HG03280 (cell line): ENCODE data around the gene ARCN1.
"Not testable (repeated sequence)": the region's sequence is repeated elsewhere in the genome, so short reads cannot be mapped to it uniquely, and the experiment has no call there.

ENCODE experiments used
- ATAC-seq: cut with Tn5 transposase; IDR thresholded peaks from one replicate; pipeline ENCODE4 v1.9.1; 2021; ENCODE audit warnings: mild to moderate bottlenecking, moderate library complexity; ENCODE audit not compliant: unreplicated experiment

Gene ARCN1

DNA sequence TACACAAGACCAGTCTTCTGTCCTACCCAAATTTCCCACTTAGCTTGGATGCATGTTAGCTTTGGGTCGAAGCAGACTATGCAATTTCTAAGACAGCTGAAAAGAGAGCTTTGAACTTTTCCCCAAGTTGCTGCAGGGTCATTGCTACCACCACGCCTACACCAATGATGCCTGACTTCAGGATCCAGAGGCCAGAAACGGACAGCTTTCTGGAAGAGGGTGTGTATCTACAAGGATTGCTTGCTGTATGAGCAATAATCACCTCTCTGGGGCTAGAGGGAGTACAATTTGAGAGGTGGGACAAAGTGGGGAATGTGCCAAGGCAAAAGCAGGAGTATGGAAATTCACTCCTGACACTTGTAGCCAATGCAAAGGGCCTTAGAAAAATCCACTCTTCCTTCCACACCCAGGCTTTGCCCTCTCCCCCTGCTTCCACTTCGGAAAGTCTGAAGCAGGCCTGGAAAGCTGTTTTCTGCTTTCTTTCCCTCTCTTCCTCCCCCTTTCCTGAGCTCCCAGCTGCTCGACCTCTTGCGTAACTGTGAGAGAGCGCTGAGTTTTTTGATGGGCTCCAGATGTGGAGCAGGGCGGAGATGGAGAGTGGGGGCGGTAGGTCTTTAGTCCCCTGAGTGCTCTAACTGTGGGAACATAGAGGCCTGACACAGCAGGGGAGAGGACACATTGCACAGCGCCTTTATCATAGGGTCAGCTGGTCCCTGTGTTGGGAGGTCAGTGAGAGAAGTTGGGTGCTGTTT is 33.1 kb downstream of the ARCN1 start:
- ATAC-seq = no peak

DNA sequence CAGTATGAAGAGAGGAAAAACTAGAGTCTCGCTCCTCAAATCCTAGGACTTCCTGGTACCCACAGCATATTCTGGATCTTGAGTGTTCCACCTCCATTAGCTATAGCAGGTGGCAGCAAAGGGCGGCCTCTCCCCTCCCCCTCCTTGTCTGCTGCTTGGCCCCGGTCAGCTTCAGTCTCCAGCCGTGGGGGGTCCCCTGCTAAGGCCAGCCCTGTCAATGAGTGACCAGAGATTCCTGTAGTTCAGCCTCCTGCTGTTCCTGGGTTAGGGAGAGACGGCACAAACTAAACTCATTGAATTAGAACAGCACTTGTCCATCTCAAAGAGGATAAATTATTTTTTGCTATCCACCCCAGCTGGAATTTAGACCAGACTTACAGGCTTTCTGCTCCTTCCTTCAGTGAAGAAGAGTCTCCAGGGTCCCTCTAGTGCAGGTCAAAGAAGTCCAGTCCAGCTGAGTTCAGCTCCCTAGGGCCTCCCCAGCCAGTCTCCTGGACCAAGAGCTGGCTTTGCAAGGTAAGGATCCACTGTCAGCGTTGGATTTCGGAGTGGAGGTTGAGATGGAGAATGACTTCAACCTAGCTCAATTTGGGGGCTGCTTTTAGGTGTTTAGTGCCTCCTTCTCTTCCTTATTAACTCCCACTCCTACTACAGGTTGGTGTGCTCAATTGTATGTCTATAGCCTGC is 34.1 kb downstream of the ARCN1 start:
- ATAC-seq = no peak

DNA sequence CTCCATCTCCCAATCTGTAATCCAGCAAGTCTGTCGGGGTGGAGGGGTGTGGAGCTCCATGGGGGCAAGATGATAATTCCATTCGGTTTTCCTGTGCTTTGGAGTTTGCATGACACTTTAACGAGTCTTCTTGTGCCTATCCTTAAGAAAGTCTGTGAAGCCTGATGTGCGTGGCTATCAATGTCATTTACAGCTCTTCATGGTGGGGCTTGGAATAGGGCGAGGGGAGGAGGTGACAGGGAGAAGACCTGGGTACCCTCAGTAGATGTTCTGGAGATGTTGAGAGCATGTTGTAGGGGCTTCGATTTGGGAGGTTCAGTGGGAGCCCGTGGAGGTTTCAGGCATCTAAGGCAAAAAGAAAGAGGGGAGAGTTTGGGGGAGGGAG is 34.6 kb downstream of the ARCN1 start:
- no peak for ATAC-seq

DNA sequence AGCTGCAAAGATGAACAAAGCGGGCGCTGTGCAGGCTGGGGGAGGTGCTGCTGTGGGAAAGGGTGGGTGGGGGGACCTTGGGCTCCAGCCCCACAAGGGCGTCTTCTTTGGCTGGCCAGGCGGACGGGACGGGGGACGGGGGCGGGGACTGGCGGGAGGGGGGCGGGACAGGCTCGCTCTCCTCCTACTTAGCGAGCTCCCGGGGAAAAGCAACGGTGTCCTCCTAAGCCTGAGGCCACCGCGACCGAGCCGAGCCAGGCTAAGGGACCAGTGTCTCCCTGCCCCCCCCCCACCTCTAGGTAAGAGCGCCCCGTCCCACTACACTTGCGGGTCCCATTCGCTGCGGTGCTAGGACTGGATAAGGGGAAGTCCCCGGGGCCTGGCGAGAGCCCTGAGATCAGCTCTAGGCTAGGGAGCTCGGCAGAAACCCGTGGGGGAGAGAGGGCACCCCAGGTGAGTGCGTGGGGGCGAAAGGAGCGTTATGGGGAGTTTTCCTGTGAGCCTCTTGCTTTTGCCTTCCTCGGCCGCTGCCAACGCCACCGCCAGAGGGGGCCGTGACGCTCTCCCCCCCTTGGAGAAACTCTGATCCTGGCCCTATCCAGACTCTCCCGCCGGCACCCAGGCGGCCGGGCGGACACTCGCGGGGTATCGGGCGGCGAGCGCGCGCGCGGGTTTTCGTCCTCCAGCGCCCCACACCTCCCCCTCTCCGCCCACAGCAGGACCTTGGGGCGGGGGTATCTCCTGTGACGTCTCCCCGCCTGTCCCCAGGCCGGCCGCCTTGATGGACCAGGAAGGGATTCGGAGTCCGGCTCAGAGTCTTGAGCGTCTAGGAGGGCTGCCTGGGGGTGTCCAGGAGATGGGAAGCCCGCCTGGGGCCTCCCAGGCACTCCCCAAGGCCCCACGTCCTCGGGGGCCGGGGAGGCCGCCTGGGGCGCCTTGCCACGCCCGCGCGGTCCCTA is 35.5 kb downstream of the ARCN1 start, which contains the start of gene PHLDB1:
TSS of gene PHLDB1 (plus strand) at position 215 of the 959 bp plus-strand sequence. CDS start 6,222 bp downstream, outside the sequence.
- ATAC-seq = no peak

DNA sequence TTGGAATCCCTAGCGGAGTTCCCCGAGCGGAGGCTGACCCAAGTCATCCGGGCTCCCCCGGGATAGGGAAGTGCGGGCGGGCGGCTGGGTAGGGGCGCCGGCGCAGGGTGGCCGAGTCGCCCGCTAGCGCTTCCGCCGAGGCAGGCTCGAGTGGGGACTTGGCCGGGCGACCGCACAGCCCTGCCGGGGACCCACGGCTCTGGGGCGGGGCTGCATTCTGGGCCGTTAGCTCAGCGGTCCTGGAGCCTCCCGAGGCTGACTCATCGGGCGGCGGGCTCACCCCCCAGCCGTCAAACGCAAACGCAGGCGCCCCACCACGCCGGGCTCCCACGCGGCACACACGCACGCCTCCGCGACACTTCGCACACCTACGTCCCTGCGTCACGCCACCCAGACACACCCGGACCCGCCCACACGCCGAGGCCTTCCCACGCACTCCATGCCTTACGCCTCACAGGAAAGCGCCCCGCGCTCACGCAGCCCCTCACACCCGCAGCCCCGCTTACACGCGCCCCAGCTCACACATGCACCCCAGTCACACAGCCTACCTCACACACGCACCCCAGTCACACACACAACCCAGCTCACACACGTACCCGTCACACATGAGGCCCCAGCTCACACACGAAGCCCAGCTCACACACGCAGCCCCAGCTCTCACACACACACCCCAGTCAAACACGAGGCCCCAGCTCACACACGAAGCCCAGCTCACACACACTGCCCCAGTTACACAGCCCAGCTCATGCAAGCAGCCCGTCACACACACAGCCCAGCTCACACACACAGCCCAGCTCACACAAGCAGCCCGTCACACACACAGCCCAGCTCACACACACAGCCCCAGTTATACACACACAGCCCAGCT is 36.4 kb downstream of the ARCN1 start:
- ATAC-seq = no peak

DNA sequence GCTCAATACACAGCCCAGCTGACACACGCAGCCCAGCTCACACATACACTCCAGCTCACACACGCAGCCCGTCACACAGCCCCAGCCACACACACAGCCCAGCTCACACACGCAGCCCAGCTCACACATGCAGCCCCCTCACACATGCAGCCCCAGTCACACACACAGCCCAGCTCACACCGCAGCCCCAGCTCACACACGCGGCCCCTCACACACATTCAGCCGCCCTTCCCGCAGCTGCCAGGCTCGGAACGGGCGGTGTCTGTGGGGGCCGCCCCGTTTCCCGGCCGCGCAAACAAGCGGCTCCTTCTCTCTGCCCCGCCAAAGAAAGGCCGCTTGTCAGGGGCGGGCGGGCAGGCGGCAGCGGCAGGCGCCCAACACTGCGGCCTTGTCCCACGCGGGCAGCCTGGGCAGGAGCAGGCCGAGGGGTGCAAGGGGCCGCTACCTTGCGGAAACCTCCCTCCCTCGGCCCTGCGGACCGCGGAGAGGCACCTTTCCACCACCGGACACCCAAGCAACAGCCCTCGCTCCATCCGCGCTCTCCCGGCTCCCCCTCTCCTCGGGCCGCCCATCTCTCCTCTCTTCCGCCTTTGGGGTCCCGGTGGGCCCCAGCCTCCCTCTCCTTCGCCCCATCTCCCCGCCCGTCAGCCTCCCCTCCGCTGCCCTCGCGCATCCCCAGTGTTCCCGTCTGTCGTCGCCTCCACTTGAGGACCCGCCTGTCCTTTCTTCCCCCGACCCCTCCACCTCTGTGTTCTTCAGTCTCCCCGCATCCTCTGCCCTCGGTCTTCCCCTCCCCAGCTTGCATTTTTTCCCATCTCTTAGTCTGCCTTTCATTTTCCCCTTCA is 37.4 kb downstream of the ARCN1 start:
- ATAC-seq = no peak

DNA sequence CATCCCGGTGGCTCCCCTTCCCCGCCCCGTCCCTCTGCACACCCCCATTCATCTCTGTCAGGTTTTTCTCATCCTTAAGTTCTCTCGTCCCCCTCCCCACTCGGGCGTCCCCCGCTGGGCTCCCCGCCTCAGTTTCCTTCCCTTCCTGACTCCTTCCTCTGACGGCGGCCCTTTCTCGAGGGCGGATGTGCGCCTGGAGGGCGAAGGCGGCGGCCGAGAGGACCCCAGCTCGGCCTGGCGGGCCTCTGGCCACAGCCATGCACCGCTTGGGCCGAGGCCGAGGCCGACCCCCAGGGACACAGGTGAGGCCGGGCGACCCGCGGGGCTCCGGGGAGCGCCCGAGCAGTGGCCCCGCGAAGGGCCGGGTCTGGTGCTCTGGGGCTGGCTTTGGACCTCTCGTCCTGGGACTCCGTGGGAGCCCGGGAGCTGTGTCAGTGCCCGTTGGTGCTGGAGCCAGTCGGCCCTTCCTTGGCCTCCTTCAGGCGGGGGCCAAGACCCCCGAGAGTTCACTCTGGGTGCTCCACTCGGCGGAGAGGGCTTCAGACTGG is 38.1 kb downstream of the ARCN1 start:
- no peak for ATAC-seq

DNA sequence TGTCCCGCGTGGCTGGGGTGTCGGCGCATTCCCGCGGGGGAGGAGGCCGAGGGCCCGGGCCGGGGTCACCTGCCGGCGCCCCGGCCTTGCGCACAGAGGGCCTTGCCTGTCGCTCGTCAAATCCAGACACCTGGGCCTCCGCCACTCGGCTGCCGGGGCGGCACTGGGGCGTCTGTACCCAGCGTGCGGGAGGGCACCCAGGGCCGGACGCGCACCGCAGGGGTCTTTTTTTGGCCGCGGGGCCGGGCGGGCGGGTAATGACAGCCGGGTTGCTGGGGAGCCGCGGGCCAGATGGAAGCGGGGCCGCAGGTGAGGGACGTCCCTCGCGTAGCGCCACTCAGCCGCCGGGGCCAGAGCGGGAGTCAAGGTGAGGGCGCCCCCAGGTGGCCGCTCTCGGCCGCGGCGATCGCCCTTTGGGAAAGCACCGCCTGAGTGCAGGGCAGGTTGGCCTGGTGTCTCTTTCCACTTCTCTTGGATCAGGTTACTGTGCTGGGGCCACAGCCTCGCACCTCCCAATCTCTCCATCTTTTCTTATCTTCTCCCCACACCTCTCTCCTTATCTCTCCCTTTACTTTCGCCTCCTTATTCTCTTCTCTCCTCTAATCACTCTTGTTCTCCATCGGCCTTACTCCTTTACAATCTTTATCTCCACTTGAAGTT is 38.7 kb downstream of the ARCN1 start:
- peak; percentile 55 for ATAC-seq

DNA sequence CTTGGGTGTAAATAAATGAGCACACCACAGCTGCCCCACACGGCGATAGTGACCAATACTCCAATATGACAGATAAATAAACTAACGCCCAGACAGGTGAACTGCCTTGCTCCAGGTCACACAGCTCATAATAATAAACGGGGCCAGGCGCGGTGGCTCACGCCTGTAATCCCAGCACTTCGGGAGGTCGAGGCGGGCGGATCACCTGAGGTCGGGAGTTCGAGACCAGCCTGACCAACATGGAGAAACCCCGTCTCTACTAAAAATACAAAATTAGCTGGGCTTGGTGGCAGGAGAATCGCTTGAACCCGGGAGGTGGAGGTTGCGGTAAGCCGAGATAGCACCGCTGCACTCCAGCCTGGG is 39.2 kb downstream of the ARCN1 start:
- ATAC-seq = not testable (repeated sequence)

DNA sequence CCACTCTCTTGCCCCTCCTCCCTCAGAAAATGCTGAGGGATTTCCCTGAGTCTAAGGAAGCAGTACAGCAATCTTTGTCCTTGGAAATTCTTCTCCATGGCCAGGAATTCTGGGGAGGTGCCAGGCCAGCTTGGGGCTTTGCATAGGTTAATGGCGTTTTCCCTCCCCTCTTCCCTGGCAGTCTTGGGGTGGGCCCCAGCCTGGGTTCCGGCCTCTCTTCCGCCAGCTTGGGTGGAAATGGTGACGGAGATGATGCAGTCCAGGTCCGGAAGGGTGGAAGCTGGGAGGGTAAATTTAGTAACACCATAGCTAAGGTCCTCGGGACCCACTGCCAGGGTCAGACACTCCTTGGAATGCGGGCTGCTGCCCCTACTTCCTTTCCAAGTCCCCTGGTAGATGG is 40.2 kb downstream of the ARCN1 start:
- no peak for ATAC-seq

DNA sequence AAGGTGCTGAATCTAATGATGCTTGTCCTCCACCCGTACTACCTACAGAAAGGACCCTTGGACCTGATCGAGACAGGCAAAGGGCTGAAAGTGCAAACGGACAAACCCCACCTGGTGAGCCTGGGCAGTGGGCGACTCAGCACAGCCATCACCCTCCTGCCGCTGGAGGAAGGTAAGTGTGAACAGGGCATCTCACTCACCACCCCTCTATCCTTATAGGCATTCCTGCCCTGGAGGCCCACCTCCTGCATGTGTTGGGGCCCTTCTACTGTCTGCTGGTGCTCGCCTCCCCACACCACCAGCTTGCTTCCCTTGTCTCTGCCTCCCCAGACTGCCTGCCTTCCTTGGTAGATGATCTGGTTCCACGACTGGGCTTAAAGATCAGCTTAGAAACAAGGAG is 42.3 kb downstream of the ARCN1 start:
- ATAC-seq = no peak

DNA sequence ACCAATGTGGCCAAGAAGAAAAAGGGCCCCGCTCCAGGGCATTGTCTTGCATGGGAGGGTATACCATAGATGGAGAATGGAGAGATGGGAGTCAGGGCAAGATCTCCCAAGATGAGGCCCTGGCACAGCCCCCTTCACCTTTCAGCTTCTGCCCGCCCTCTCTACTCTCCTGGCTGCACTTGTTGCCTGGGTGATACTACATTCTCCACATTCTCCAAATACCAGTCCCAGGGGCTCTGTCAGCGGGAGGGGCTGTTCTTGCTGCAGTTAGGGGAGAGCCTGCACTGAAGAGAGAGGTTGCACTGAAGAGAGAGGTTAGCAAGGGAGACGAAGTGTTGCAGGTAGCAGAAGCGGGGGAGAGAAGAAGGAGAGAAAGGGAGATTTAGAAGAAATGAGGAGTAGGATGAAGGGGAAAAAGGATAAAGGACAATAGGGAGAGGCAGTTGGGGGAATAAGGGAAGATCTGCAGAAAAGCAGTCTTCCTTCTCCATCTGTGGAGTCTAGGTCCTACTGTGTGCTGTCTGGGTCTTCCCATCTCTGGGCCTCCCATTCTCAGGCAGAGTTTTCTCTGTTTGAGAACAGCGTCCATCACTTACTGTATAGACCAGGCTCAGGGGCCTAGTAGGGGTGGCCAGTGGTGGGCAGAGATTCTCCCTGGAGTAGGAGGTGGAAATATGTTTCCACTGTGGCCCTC is 43.2 kb downstream of the ARCN1 start:
- ATAC-seq = no peak

DNA sequence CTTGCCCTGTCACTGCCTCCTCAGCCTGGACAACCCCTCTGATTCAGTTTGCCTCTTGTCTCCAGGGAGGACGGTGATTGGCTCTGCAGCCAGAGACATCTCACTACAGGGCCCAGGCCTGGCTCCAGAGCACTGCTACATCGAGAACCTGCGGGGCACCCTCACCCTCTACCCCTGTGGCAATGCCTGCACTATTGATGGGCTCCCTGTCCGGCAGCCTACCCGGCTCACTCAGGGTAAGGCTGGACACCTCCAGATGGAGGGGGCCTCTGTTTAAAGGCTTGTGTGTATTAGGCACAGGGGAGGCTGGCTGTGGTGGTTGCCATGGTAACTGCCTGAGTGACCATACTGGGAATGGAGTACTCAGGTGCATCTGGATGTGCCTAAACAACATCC is 43.8 kb downstream of the ARCN1 start:
- no peak for ATAC-seq

DNA sequence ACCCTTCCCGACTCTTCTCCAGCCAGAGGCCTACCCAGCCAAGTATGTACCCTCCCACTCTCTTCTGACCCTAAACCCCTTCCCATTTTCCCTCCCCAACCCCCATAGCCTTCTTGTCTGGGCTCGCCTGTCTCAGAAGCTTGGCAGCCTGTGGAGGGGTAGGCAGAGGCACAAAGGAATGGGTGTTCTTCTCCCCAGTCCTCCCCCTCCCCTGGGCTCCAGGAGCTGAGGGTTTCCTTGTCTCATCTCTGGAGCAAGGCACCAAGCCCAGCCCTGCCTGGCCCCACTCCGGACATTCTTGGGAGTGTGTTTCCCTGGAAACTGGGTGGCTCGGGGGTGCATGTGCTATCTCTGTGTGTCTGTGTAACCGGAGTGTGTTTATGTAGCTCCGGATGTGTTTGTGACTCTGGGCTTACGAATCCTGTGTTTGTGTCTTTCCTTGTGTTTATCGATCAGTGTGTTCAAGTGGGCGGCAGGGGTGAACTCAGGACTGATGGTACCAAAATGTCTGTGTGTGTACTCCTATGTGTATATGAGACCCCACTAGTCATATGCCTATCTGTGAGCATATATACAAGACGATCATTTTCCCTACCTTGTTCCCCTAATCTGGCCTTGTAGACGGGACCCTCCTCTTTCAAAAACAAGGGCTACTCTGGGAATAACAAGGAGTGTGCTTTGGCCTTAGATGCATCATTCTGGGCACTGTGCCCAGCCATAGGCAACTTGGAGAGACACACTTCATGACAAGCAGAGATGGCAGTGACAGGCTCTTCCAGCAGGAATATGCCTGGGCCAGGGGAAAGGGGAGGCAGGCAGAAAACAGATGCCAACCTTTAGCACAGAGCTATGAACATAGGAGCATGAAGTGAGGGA is 46.1 kb downstream of the ARCN1 start:
- ATAC-seq = no peak

DNA sequence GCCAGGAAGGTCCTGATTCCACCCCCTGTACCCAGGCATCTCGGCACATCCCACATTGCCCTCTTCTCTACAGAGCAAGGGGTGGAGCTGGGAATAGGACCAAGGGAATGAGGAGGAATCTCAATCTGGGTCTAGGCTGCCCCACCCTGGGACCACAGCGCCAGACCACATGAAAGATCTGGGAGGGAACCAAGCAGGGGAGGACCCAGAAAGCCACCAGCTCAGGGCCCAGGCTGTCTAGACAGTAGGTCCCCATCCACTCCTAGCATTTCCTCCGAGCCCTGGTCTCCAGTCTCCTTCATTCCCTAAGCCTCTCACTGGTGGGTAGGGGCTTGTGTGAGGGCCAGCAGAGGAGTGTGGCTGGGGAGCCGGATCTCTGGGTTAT is 46.8 kb downstream of the ARCN1 start:
- ATAC-seq = no peak

DNA sequence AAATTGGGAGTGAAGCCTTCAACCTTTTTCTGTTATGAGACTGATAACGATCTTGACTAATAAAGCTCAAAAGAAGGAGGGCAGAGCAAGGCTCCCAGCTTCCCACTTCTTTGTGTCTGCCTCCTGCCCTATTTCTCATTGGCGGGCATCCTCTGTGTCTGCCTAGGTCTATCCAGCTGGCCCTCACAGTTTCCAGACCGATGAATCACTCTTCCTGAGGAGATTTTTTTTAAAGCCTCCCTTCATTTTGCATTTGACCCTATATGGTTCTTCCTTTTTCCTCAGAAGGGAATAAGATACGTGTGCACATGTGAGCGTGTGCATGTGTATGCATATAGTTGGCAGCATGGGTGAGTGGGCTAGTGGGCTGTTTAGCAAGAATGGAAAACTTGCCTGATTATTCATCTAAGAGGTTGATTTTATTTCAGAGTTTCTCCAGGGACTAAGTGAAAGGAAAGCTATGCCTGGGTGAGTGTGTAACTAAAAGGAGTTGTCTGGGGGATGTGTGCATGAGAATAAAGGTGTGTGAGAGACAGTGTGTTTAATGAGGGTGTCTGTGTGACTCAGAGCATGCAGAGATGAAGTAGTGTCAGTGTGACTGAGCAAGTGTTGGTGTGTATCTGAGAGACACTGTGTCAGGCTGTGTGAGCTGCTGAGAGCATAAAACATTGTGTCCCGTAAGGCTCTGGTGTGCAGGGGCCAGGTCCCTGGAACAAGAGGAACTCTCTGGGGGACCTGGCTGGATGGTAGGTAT is 47.4 kb downstream of the ARCN1 start:
- no peak for ATAC-seq
